Measurements from ENCODE around the gene ALX3. TPM values are rescaled to one million over a fixed set of nuclear protein-coding genes. Genes with fewer than 3 reads are reported as not detected.
"Not testable (repeated sequence)": the region's sequence is repeated elsewhere in the genome, so short reads cannot be mapped to it uniquely, and the experiment has no call there.

The ALX3 gene
- total RNA-seq, 1 experiment from 2014 or later, result not detected

DNA sequence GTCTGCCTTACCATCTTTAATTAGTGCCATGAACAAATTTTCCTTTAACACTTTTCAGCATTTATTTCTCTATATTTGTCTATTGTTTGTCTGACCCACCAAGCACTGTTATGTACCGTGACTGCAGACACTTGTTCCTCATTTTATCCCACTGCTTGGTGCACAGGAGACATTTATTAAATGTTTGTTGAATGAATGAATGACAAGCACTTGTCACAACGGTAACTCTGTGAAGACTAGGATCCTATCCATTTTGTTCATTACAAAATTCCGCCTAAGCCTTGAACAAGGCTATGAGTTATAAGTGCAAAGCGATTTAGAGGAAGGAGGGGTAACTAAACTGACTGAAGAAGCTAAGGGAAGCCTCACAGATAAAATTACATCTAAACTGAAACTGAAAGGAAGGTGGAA lies 36.4 kb downstream of the ALX3 start:
- POLR2A ChIA-PET (ENCODE audit: unreplicated experiment), result interaction anchor here (0.7 kb wide), 1 partner anchor 738 kb away, joined by 5 read pairs; no protein-coding TSS in a partner anchor
- peaks cover 15% of the 10 kb centered on the region for H3K36me3 ChIP-seq (ENCODE audit: low read depth)
- intact Hi-C loops (cut with micrococcal nuclease; ENCODE audit: unreplicated experiment), result no loop called here
- peaks cover 4% of the 10 kb centered on the region; the same call in 1 of the 2 replicates for H3F3A ChIP-seq (ENCODE audit: insufficient read depth, low read depth)
- peaks cover 32% of the 10 kb centered on the region for H3K79me2 ChIP-seq (ENCODE audit: low read depth)
- H3K27ac ChIP-seq, result peak overlapping the region; percentile 43
- H3K27me3 ChIP-seq (ENCODE audit: insufficient read depth, low read depth), result no peaks in the 10 kb centered on the region
- no peaks in the 10 kb centered on the region for H3K9me3 ChIP-seq (ENCODE audit: insufficient read depth, low read depth)
- no peaks in the 10 kb centered on the region for H3K9me2 ChIP-seq (ENCODE audit: insufficient read depth)
- peaks cover 27% of the 10 kb centered on the region for H3K4me1 ChIP-seq (replicated peaks; ENCODE audit: insufficient read depth)
- H4K20me1 ChIP-seq (ENCODE audit: insufficient read depth), result peaks cover 17% of the 10 kb centered on the region; the same call in 1 of the 2 replicates
- peak overlapping the region; percentile 89 for H3K4me3 ChIP-seq
- no peak for DNase-seq
- BruUV-seq (replicated peaks), result no TSS peak
- peak overlapping the region; percentile 95 for H2AFZ ChIP-seq
- CTCF ChIA-PET, result interaction anchor here (1.2 kb wide), 1 partner anchor 462 kb away, joined by 3 read pairs; no protein-coding TSS in a partner anchor
- H3K4me2 ChIP-seq, result peak overlapping the region; percentile 91
- TF ChIP-seq EZH2 (IDR thresholded peaks at IDR 0.05; ENCODE audit: low read depth), result no peak
- TF ChIP-seq, protein P1, sequence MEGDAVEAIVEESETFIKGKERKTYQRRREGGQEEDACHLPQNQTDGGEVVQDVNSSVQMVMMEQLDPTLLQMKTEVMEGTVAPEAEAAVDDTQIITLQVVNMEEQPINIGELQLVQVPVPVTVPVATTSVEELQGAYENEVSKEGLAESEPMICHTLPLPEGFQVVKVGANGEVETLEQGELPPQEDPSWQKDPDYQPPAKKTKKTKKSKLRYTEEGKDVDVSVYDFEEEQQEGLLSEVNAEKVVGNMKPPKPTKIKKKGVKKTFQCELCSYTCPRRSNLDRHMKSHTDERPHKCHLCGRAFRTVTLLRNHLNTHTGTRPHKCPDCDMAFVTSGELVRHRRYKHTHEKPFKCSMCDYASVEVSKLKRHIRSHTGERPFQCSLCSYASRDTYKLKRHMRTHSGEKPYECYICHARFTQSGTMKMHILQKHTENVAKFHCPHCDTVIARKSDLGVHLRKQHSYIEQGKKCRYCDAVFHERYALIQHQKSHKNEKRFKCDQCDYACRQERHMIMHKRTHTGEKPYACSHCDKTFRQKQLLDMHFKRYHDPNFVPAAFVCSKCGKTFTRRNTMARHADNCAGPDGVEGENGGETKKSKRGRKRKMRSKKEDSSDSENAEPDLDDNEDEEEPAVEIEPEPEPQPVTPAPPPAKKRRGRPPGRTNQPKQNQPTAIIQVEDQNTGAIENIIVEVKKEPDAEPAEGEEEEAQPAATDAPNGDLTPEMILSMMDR (conservative IDR thresholded peaks at IDR 0.05), result no peak

DNA sequence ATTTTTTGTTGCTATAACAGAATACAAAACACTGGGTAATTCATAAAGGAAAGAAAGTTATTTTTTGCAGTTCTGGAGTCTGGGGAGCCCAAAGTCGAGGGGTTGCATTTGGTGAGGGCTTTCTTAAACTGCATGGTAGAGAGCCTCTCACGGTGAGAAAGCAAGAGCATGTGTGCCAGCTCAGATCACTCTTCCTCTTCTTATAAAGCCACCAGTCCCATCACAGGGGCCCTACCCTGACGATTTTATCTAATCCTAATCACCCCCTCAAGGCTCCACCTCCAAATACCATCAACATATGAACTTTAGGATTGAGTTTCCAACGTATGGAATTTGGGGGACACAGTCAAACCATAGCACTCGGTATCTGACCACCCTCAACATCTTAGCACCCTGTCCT lies 37.1 kb downstream of the ALX3 start:
- peaks cover 9% of the 10 kb centered on the region; the same call in 1 of the 2 replicates for H3F3A ChIP-seq (ENCODE audit: insufficient read depth, low read depth)
- H3K36me3 ChIP-seq (ENCODE audit: low read depth), result peaks cover 9% of the 10 kb centered on the region
- intact Hi-C loops (cut with micrococcal nuclease; ENCODE audit: unreplicated experiment), result no loop called here
- peaks cover 17% of the 10 kb centered on the region; the same call in 1 of the 2 replicates for H4K20me1 ChIP-seq (ENCODE audit: insufficient read depth)
- BruUV-seq (replicated peaks), result no TSS peak
- H3K9me2 ChIP-seq (ENCODE audit: insufficient read depth), result no peaks in the 10 kb centered on the region
- no peak overlapping the region for H3K27ac ChIP-seq
- H2AFZ ChIP-seq, result peak overlapping the region; percentile 95
- peaks cover 27% of the 10 kb centered on the region for H3K4me1 ChIP-seq (replicated peaks; ENCODE audit: insufficient read depth)
- DNase-seq, result no peak
- H3K27me3 ChIP-seq (ENCODE audit: insufficient read depth, low read depth), result no peaks in the 10 kb centered on the region
- peak overlapping the region; percentile 91 for H3K4me2 ChIP-seq
- H3K9me3 ChIP-seq (ENCODE audit: insufficient read depth, low read depth), result no peaks in the 10 kb centered on the region
- peaks cover 32% of the 10 kb centered on the region for H3K79me2 ChIP-seq (ENCODE audit: low read depth)
- ChIA-PET POLR2A (ENCODE audit: unreplicated experiment) (no interaction called here), CTCF (no interaction called here)
- peak overlapping the region; percentile 89; the same call in 1 of the 2 replicates for H3K4me3 ChIP-seq
- TF ChIP-seq EZH2 (IDR thresholded peaks at IDR 0.05; ENCODE audit: low read depth), result no peak
- TF ChIP-seq, protein P1 (conservative IDR thresholded peaks at IDR 0.05), result no peak

DNA sequence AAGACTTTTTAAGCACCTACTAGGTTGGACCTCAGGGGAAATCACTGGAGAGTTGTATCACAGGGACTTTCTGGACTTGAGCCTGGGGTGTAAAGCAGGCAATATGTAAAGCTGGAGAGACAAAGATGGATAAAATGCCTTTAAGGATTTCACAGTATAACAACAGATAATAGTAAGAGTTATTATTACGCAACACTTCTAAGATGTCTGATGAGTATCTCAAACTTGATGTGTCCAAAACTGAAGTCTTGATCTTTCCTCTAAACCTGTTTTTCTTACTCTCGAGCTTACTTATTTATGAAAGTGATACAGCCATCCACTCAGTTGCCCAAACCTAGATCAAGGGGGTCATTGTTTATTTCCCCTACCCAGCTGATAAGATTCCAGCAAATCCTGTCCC lies 38.1 kb downstream of the ALX3 start:
- CTCF ChIA-PET, result no interaction called here
- peaks cover 13% of the 10 kb centered on the region; the same call in 1 of the 2 replicates for H4K20me1 ChIP-seq (ENCODE audit: insufficient read depth)
- peaks cover 20% of the 10 kb centered on the region for H3F3A ChIP-seq (ENCODE audit: insufficient read depth, low read depth)
- no peak overlapping the region for H3K4me3 ChIP-seq
- peaks cover 28% of the 10 kb centered on the region for H3K79me2 ChIP-seq (ENCODE audit: low read depth)
- no TSS peak for BruUV-seq (replicated peaks)
- intact Hi-C loops (cut with micrococcal nuclease; ENCODE audit: unreplicated experiment), result no loop called here
- no peaks in the 10 kb centered on the region for H3K27me3 ChIP-seq (ENCODE audit: insufficient read depth, low read depth)
- TF ChIP-seq EZH2 (IDR thresholded peaks at IDR 0.05; ENCODE audit: low read depth), result no peak
- TF ChIP-seq, protein P1 (conservative IDR thresholded peaks at IDR 0.05), result no peak
- POLR2A ChIA-PET (ENCODE audit: unreplicated experiment), result no interaction called here
- H3K9me3 ChIP-seq (ENCODE audit: insufficient read depth, low read depth), result no peaks in the 10 kb centered on the region
- peaks cover 27% of the 10 kb centered on the region for H3K4me1 ChIP-seq (replicated peaks; ENCODE audit: insufficient read depth)
- H3K9me2 ChIP-seq (ENCODE audit: insufficient read depth), result no peaks in the 10 kb centered on the region
- H3K27ac ChIP-seq, result no peak overlapping the region
- no peak overlapping the region for H3K4me2 ChIP-seq
- peaks cover 5% of the 10 kb centered on the region for H3K36me3 ChIP-seq (ENCODE audit: low read depth)
- no peak for DNase-seq
- no peak overlapping the region for H2AFZ ChIP-seq

DNA sequence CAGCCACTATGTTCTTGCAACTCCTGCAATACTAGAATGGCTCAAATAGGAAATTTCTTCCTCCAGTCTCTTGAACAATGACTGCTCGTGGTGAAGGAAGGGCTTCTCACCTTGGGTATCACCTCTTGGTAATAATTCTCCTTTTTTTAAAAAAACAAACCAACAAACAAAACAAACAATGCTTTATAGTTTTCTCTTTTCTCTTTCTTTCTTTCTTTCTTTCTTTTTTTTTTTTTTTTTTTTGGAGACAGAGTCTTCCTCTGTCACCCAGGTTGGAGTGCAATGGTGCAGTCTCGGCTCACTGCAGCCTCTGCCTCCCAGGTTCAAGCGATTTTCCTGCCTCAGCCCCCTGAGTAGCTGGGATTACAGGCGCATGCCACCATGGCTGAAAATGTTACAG lies 39.8 kb downstream of the ALX3 start:
- Histone ChIP-seq H3K4me2 (peak overlapping the region; percentile 5; the same call in 1 of the 2 replicates), H3F3A (ENCODE audit: insufficient read depth, low read depth) (peaks cover 26% of the 10 kb centered on the region), H3K79me2 (ENCODE audit: low read depth) (peaks cover 12% of the 10 kb centered on the region), H3K4me1 (replicated peaks; ENCODE audit: insufficient read depth) (peaks cover 17% of the 10 kb centered on the region)
- H3K9me2 ChIP-seq (ENCODE audit: insufficient read depth); H2AFZ ChIP-seq; intact Hi-C loops (cut with micrococcal nuclease; ENCODE audit: unreplicated experiment); H3K4me3 ChIP-seq; H4K20me1 ChIP-seq (ENCODE audit: insufficient read depth); BruUV-seq (replicated peaks); H3K27ac ChIP-seq; H3K9me3 ChIP-seq (ENCODE audit: insufficient read depth, low read depth); H3K36me3 ChIP-seq (ENCODE audit: low read depth); DNase-seq; H3K27me3 ChIP-seq (ENCODE audit: insufficient read depth, low read depth): not testable (repeated sequence)
- CTCF ChIA-PET, result interaction anchor here (0.6 to 1.5 kb wide), 2 partner anchors 19 to 430 kb away, joined by 3 to 6 read pairs; no protein-coding TSS in a partner anchor
- POLR2A ChIA-PET (ENCODE audit: unreplicated experiment), result interaction anchor here (0.5 kb wide), 1 partner anchor 482 kb away, joined by 3 read pairs; the partner anchor contains the start of gene GNAI3

Data from PC-9 (cell line).